Measurements from ENCODE around the gene SPIN1.

The SPIN1 gene

GRCh38 chr9:88403340-88403739 lies 15.1 kb downstream of the SPIN1 start:
- peaks cover 23% of the 10 kb centered on the region for H3K4me1 Mint-ChIP-seq
- no peak overlapping the region for H3K4me3 Mint-ChIP-seq
- ATAC-seq = no peak
- H3K27ac Mint-ChIP-seq = no peak overlapping the region
- H3K27me3 Mint-ChIP-seq = no peaks in the 10 kb centered on the region
- H3K36me3 Mint-ChIP-seq = peaks cover 24% of the 10 kb centered on the region
- no peaks in the 10 kb centered on the region for H3K9me3 Mint-ChIP-seq

DNA sequence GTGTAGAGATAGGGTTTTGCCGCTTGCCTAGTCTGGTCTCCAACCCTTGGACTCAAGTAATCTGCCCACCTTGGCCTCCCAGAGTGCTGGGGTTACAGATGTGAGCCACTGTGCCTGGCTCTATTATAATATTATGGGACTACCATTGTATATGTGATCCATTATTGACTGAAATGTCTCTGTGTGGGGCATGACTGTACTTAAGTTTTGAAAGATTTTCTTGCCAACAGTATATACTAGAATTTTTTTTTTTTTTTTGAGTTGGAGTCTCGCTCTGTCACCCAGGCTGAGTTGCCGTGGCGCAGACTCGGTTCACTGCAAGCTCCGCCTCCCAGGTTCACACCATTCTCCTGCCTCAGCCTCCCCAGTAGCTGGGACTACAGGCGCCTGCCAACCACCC lies 17.8 kb downstream of the SPIN1 start:
- Mint-ChIP-seq H3K4me1 (peaks cover 21% of the 10 kb centered on the region), H3K9me3 (peaks cover 5% of the 10 kb centered on the region), H3K27me3 (no peaks in the 10 kb centered on the region), H3K36me3 (peaks cover 28% of the 10 kb centered on the region), H3K4me3 (no peak overlapping the region), H3K27ac (no peak overlapping the region)
- no peak for ATAC-seq

GRCh38 chr9:88411471-88411870 lies 23.2 kb downstream of the SPIN1 start:
- Mint-ChIP-seq H3K27me3 (no peaks in the 10 kb centered on the region), H3K9me3 (peaks cover 11% of the 10 kb centered on the region)

DNA sequence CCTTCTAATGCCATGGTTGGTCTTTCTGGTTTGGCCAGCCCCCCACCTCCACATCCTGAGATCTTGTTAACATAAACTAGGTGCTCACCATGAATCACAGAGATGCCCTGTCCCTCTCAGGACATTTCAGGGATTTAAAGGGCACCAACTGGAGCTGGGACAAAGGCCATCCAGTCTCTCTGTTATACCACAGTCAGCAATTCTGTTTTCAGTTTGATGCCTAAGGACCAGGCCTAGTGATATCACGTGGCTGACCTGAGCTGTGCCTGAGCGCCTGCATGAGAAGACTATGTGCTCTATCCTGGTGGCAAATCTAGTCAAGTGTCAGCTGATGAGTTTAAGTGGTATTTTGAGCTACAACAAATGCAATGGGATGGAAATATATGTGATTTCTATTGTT lies 26.1 kb downstream of the SPIN1 start:
- peaks cover 61% of the 10 kb centered on the region for H3K36me3 Mint-ChIP-seq
- H3K27ac Mint-ChIP-seq = no peak overlapping the region
- no peak for ATAC-seq
- peaks cover 6% of the 10 kb centered on the region for H3K4me1 Mint-ChIP-seq
- H3K27me3 Mint-ChIP-seq = no peaks in the 10 kb centered on the region
- no peak overlapping the region for H3K4me3 Mint-ChIP-seq
- H3K9me3 Mint-ChIP-seq = peaks cover 18% of the 10 kb centered on the region

More at GRCh38 chr9:88411471-88411870, 23.2 kb downstream of the SPIN1 start:
- ATAC-seq = no peak
- H3K27ac Mint-ChIP-seq = no peak overlapping the region
- H3K4me1 Mint-ChIP-seq = peaks cover 12% of the 10 kb centered on the region
- no peak overlapping the region for H3K4me3 Mint-ChIP-seq
- peaks cover 40% of the 10 kb centered on the region for H3K36me3 Mint-ChIP-seq

- peaks cover 73% of the 10 kb centered on the region for H3K36me3 Mint-ChIP-seq
- peaks cover 13% of the 10 kb centered on the region for H3K9me3 Mint-ChIP-seq
- no peak for ATAC-seq
- no peak overlapping the region for H3K27ac Mint-ChIP-seq
- H3K4me1 Mint-ChIP-seq = no peaks in the 10 kb centered on the region
- H3K4me3 Mint-ChIP-seq = no peak overlapping the region
- H3K27me3 Mint-ChIP-seq = no peaks in the 10 kb centered on the region
These were observed 29.8 kb downstream of the SPIN1 start for GRCh38 chr9:88418025-88418424.

DNA sequence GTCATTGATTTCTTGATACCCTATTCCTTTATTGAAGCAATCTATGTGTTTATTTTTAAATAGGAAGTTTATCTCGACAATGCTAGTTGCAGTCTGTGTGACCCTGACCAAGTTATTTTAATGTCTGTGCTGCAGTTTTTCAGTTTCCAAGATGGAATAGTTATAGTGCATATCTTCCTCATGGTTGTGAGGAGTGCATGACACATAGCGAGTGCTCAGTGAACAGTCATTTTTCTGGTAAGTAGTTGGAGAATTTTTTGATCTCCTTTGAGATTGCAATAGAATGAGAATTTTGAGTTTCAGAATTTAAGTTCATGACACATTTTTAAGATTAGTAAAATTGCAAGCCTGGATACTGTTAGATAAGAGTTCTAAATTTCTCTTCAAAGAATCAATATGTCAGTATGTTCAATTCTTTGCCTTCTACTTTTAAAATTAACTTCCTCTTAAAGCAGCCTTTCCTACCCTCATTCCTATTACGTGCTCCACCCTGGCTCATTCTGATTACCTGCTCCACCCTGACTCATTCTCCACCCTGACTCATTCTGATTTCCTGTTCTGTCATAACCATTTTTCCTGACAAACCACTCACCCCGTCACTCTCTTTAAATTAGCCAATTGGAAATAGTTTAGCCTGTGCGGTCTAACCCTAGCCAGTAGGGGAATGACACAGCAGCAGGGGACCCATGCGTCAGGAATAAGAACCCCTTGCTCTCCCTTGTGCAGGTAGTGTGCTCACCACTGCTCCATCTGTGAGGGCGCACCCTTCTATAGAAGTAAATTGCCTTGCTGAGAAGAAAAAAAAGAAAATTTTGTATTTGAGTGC lies 30.7 kb downstream of the SPIN1 start:
- Mint-ChIP-seq H3K27me3 (no peaks in the 10 kb centered on the region), H3K27ac (no peak overlapping the region), H3K36me3 (peaks cover 77% of the 10 kb centered on the region), H3K9me3 (peaks cover 13% of the 10 kb centered on the region), H3K4me1 (no peaks in the 10 kb centered on the region), H3K4me3 (no peak overlapping the region)
- ATAC-seq = no peak

DNA sequence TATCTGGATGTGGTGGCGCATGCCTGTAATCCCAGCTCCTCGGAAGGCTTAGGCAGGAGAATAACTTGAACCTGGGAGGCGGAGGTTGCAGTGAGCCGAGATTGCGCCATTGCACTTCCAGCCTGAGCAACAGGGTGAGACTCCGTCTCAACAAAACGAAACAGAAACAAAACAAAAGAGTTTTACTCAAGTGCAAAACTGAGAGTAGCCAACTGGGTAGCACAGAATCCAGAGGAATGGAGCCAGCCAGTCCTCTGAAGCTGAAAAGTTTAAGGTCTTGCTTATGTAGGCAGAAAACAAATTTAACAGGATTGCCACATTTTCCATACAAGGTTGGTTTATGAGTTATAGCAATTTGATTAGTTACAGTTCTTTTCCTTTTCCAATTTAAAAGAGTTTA lies 32.0 kb downstream of the SPIN1 start:
- H3K9me3 Mint-ChIP-seq = peaks cover 7% of the 10 kb centered on the region
- no peak for ATAC-seq
- H3K27ac Mint-ChIP-seq = no peak overlapping the region
- no peak overlapping the region for H3K4me3 Mint-ChIP-seq
- peaks cover 67% of the 10 kb centered on the region for H3K36me3 Mint-ChIP-seq
- no peaks in the 10 kb centered on the region for H3K4me1 Mint-ChIP-seq
- no peaks in the 10 kb centered on the region for H3K27me3 Mint-ChIP-seq

GRCh38 chr9:88421348-88421747 lies 33.1 kb downstream of the SPIN1 start:
- ATAC-seq = no peak
- H3K27me3 Mint-ChIP-seq = no peaks in the 10 kb centered on the region
- peaks cover 7% of the 10 kb centered on the region for H3K9me3 Mint-ChIP-seq
- H3K4me3 Mint-ChIP-seq = no peak overlapping the region
- H3K4me1 Mint-ChIP-seq = no peaks in the 10 kb centered on the region
- peaks cover 64% of the 10 kb centered on the region for H3K36me3 Mint-ChIP-seq
- no peak overlapping the region for H3K27ac Mint-ChIP-seq

- Mint-ChIP-seq H3K4me1 (no peaks in the 10 kb centered on the region), H3K36me3 (peaks cover 36% of the 10 kb centered on the region), H3K27ac (no peak overlapping the region), H3K4me3 (no peak overlapping the region), H3K27me3 (no peaks in the 10 kb centered on the region), H3K9me3 (no peaks in the 10 kb centered on the region)
- ATAC-seq = no peak
These were observed 37.3 kb downstream of the SPIN1 start for GRCh38 chr9:88425538-88425950.

- Mint-ChIP-seq H3K27ac (no peak overlapping the region), H3K4me1 (no peaks in the 10 kb centered on the region), H3K9me3 (no peaks in the 10 kb centered on the region), H3K27me3 (no peaks in the 10 kb centered on the region), H3K36me3 (peaks cover 32% of the 10 kb centered on the region), H3K4me3 (no peak overlapping the region)
- no peak for ATAC-seq
These were observed 38.4 kb downstream of the SPIN1 start for GRCh38 chr9:88426651-88427050.

- Mint-ChIP-seq H3K27ac (no peak overlapping the region), H3K4me1 (no peaks in the 10 kb centered on the region), H3K27me3 (no peaks in the 10 kb centered on the region), H3K36me3 (peaks cover 44% of the 10 kb centered on the region), H3K4me3 (no peak overlapping the region), H3K9me3 (no peaks in the 10 kb centered on the region)
- ATAC-seq = no peak
These were observed 41.6 kb downstream of the SPIN1 start for GRCh38 chr9:88429595-88430430.

DNA sequence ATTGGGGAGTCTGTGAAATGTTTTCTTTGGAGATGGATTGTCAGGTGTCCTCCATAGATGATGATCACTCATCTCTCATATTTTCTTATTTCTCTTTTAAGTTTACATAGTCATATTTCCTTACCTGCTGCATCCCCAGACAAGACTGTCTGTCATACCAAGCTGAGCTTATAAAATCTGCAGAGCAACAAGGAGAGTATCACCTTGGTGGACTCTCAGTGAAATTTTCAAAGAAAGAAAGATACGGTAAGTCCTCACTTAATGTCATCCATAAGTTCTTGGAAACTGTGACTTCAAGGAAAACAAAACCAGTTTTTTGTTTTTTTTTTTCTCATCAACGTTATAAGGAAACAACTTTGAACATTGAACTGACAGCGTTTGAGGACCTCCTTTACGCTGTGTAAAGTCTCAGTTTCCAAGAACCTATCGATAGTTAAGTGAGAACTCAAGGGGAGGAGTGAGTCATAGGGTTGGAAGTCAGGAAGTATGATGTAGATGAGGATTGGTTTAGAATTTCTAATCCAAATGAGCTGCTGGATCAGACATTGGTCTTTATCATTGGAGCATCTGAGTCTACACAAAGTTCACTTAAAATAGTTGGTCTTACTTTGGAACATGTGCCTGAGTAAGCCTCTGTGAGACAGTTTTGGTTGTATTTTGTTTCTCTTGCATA lies 45.5 kb downstream of the SPIN1 start:
- H3K9me3 Mint-ChIP-seq = no peaks in the 10 kb centered on the region
- no peaks in the 10 kb centered on the region for H3K27me3 Mint-ChIP-seq
- no peak overlapping the region for H3K27ac Mint-ChIP-seq
- peaks cover 4% of the 10 kb centered on the region for H3K4me1 Mint-ChIP-seq
- no peak for ATAC-seq
- peaks cover 75% of the 10 kb centered on the region for H3K36me3 Mint-ChIP-seq
- no peak overlapping the region for H3K4me3 Mint-ChIP-seq

DNA sequence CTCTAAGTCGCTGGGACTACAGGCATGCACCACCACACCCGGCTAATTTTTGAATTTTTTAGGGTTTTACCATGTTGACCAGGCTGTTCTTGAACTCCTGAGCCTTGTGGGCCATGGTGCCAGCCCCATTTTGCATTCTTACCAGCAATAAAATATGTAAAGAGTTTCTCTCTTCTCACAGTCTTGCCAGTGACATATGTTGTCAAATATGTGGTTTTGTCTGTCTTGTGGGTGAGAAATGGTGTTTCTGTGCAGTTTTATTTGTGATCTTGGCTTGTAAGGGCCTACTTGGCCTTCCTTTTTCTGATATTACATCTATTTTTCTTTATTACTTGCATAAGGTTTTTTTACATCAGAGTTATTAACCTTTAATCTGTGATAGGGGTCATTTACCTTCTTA lies 47.1 kb downstream of the SPIN1 start:
- peaks cover 68% of the 10 kb centered on the region for H3K36me3 Mint-ChIP-seq
- no peak overlapping the region for H3K4me3 Mint-ChIP-seq
- H3K9me3 Mint-ChIP-seq = no peaks in the 10 kb centered on the region
- no peaks in the 10 kb centered on the region for H3K27me3 Mint-ChIP-seq
- H3K27ac Mint-ChIP-seq = no peak overlapping the region
- H3K4me1 Mint-ChIP-seq = peaks cover 6% of the 10 kb centered on the region
- ATAC-seq = no peak

GRCh38 chr9:88436379-88436778 lies 48.1 kb downstream of the SPIN1 start:
- no peaks in the 10 kb centered on the region for H3K9me3 Mint-ChIP-seq
- H3K36me3 Mint-ChIP-seq = peaks cover 63% of the 10 kb centered on the region
- peaks cover 6% of the 10 kb centered on the region for H3K4me1 Mint-ChIP-seq
- H3K4me3 Mint-ChIP-seq = no peak overlapping the region
- no peaks in the 10 kb centered on the region for H3K27me3 Mint-ChIP-seq
- ATAC-seq = no peak
- H3K27ac Mint-ChIP-seq = no peak overlapping the region
